Superior temporal gyrus (tissue), 1 donor: ENCODE data around the gene VTCN1.
"Not testable (repeated sequence)": the region's sequence is repeated elsewhere in the genome, so short reads cannot be mapped to it uniquely, and the experiment has no call there.

Source experiments
- DNase-seq: peaks from one replicate; pipeline ENCODE4 v3.0.0-alpha.2; 2016; ENCODE audit errors: extremely low spot score

Gene VTCN1

DNA sequence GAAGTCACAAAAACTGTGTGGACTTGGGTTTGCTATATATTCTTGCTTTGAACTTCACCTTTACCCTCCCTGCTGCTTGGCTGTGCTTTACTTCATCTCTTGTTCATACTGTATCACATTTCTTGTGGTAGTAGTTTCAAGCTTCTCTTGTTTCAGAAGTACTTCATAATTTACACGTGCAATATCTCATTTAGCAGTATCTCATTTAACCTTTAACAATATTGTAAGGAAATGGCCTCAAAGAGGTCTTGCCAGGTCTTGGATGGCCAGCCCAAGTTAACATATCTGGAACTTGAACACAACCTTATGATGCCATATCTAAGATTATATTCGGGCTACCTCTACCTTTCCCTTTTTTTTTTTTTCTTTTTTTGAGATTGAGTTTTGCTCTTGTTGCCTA lies 87.5 kb downstream of the VTCN1 start:
- no peak for DNase-seq

DNA sequence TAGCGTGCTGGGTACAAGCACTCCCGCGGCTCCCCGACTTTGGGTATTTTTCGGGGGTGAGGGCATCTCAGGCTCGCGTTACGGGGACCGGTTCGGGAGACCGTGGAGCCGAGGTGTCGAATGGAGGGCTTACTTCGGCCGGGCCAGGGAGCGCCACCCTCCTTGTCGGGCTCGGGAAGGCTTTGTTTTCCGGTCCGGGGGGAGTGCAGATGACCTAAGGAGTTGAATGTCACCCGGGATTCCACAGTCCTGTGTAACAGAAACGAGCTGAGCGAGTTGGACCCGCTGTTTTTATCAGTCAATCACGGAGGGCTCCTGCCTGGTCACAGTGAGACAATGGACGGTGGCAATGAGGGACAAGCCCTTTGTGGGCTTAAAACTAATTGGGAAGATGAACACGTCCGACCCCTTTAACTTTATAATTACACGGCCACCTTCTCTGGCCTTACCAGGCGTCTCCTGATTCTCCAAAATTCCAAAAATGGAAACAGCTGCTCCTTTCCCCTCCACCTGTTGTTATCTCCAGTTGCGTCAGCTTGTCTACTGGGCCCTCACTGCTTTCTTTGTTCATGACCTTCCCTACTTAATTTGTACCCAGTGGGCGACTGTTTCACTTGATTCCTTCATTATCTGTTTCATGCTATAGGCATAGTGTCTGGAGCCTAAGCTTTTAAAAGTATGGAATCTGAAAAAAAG lies 88.2 kb downstream of the VTCN1 start:
- DNase-seq = no peak

DNA sequence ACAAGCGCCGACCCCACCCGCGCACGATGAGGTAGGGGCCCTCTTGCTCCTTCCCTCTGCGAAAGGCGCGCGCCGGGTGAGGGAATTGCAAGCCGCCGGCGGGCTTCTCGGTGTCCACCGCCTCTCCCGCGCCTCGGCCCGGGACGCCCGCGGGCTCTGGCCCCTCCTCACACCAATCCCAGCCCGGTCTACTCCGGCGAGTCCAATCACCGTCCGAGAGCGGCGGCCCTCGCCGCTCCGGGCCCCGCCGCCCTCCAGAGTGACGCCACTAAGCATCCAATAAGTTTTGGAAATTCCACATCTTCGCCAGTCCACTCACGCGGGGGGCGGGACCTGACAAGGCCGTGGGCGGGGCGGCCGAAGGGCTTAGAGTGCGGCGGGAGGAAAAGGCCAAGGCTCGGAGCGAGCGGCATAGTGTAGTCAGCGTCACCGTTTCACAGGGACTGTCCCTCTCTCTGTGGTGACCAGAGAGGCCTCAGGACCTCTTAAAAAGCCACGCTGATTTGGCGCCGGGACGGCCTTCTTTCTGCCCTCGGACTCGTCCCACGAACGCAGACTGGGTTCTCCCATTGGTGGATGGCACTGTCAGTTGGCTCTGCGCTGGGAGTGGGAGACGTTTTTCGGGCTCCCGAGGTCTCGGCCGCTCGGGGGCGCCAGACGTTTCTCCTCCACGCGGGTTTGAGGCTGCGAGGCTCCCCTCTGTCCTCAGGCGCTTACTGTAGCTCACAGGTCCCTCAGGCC lies 89.0 kb downstream of the VTCN1 start, which contains the start of gene TRIM45:
TRIM45 (minus strand) TSS at position 161 of the 741 bp plus-strand sequence. CDS start 548 bp downstream, outside the sequence.
- peak; percentile 99 for DNase-seq

DNA sequence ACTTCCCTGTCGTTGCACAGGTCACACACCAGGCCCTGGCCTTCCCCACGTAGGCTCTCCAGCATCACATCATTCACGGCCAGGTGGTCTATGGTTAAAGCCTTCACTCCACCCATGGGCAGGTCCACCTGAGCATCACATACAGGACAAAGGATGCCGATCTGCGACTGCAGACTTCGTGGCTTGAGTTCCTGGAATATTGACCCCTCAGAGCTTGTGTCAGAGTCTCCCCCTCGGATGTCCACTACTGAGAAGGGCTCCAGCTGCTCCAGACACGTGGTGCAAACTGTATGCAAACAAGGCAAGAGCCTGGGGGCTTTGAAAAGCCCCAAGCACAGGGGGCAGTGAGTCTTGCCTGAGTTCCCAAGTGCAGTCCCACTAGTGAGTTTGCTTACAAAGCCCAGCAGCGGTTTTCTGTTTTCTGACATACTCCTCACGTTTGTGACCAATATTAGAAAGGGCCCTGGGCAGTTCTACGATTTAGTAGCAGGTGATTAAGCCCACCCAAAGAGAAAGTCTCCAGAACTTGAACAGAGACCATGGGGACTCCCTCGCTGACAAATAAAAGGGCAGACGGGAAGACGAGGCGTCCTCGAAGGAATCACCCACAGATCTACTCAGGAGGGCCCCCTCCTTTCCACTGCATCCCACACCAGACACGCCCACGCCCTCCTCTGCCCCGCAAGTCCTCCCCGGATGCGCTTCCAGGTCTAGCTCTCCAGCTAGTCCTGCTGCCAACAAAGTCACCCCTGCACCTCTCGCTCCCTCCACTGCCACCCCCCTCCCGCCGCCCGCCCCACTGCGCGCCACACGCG lies 89.7 kb downstream of the VTCN1 start:
- DNase-seq = no peak

DNA sequence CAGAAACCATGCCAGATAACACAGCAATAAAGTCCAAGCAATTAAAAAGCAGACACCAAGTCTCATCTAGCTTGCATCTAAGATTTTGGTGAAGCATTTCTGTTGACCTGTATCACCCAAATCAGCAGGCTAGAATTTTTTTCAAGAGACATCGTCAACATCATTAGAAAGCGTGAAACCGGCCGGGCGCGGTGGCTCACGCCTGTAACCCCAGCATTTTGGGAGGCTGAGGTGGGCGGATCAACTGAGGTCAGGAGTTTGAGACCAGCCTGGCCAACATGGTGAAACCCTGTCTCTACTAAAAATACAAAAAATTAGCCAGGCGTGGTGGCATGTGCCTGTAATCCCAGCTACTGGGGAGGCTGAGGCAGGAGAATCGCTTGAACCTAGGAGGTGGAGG lies 91.6 kb downstream of the VTCN1 start:
- DNase-seq = not testable (repeated sequence)

DNA sequence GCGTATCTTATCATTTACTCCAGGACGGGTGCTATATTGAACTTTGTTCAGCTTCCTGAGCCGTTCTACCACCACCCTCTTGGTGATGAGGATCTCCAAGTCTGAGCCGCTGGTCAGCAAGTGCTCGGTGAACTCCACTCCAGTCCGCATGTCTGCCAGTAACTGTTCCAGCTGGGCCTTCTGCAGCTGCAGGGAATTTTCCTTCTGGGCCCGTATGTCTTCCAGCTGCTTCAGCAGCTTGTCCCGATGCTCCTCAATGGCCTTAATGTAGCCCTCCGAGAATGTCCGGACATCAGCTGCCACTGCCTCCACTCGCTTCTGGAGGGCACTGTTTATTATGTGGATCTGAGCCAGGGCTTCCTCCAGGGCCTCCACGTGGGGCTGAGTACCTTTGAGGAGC lies 92.6 kb downstream of the VTCN1 start:
- no peak for DNase-seq

DNA sequence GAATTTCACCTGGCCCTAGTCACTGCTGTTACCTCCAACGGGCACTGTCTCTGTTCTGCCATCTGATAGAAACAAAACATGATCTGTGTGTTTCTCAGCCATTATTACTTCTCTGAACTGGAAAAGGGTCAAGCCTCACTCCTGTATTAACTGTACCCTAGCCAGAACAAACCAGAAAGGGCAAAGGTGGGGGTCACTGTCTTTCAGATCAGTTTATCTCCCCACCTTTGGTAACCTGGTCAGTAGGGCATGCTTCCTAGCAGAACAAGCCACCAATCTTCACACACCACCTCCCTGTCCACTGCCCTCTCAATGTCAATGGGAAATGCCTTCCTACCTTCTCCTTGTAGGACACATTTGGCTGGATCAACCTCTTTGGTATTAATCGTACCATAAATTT lies 93.0 kb downstream of the VTCN1 start:
- DNase-seq = no peak

DNA sequence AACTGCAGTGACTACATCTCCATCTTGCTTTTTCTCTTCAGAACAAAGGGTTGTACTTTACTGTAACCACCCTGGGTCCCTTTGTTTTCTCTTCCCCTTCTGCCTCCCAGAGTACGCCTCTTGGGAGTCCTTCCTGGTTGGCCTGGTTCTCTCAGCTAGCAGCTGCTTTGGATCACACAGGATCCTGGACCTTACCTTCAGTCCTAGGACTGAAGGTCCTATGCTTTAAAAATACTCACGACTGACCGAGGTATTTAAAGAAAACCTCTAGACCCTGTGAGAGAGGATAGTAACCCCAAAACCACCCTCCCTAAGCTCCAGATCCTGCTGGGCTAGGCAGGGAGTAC lies 94.0 kb downstream of the VTCN1 start:
- DNase-seq = no peak

DNA sequence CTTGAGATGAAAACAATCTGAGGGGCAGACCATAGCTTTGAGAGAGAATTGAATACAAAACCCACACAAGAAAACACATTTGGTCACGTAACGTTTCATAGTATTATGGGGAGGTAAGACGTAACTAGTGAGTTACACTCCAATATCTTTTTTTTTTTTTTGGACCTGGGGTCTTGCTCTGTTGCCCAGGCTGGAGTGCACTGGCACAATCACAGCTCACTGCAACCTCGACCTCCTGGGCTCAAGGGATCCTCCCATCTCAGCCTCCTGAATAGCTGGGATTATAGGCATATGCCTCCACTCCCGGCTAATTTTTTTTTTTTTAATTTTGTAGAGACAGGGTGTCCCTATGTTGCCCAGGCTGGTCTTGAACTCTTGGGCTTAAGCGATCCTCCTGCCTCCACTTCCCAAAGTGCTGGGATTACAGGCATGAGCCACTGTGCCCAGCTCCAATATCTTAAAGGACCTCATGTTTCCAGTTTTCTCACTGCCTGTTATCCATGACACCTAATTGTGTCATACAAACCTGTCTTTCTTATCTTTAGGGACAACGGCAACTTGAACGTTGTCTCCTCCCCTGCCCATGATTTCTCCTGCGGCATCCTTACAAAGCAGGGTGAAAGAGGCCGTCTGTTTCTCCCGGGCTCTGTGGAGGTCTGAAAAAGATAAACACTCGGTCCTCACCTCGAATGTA lies 94.5 kb downstream of the VTCN1 start:
- no peak for DNase-seq

DNA sequence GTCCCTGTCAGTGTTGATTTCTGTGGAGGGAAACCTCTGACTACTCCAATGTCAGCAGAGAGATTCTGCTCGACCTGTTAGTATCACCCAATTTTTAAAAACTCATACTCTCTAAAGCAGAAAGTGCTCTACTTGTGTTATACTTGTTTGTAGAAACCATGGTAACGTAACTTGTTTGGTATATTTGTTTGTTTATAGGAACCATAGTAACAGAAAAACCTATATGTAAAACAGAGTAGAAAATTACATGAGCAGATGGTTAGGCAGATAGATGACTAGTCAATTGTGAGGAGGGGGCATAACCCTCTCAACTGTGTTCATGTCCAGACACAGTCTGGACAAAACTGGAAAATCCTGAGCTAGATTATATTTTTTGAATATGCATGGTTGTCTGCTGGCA lies 95.8 kb downstream of the VTCN1 start:
- no peak for DNase-seq

DNA sequence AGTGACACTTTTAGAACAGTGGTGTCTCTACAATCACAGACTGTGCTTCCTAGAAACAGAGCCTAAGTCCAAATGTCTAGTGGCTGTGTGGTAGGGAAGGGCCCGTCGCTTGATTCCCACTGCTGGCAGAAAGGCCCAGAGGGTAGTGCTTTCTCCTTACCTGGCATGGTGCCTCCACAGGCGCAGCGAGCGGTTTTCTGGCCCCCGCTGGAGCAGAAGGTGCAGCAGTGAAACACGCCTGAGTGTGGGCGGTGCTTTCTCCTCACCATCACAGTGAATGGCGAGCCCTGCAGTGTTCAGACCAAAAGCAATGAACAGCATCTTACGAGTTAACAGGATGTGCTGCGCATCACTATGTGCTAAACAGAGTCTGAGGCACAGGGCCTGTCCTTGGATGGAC lies 97.5 kb downstream of the VTCN1 start:
- peak; percentile 48 for DNase-seq

DNA sequence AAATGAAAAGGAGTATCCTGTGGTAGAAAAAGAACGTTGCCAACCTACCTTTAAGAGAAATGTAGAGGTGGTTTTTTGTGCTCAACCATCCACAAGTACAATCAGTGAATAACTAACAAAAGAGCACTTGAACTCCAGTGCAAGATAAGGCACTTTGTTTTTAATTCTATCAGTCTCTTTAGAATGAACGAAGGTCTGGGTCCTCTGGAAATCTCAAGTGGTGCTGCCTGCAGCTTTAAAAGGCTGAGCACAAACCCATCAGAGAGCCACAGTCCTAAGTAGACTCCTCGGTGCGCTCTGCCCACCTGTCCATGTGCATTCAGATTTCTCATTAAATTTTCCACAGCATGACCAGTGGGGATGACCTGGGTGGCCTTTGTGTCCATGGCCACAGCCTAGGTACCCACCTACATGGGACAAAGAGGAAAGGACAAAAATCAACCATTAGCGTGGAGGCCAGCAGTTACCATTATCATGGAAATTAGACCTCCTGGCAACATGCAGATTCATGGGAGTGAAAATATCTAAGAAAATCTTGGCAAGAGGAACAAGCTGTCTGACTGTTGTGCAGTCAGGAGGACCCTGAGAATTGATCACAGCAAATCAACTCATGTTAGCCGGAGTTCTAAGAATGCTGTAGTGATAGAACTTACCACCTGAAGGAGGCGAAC lies 98.5 kb downstream of the VTCN1 start:
- DNase-seq = no peak

DNA sequence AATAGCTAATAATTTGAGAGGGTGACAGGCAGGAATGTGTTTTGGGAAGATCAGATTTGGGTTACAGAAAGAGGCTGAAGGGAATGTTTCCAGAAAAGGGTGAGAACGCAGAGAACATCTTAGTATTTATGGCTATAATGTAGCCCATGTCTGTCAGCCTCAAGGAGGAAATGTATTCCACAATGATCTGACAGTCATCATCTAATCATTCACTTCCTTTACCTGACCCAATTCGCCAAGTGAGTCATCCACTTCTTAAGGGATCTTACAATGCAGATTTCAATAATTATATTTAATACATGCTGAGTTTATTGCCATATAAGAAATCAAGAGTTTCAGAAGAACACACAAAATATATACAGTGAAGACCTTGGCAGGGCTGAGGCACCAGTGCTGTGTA lies 100.0 kb downstream of the VTCN1 start:
- DNase-seq = no peak

DNA sequence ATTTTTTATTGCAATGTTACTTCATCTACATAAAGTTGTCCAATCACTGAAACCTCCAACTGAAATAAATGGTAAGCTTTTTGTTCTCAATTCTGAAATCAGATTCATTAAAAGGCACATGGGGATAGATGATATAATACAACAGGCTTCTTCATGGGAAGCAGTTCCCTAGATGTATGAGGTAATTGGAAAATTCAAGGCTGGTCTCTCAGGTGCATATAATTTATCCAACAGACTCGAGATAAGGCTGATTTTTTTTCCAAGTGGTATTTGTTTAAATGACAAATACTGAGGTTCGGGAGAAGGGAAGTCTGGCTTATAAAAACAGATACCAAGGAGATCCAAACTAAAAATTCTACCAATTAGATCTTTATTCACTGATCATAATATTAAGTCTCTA lies 103.4 kb downstream of the VTCN1 start:
- DNase-seq = no peak

DNA sequence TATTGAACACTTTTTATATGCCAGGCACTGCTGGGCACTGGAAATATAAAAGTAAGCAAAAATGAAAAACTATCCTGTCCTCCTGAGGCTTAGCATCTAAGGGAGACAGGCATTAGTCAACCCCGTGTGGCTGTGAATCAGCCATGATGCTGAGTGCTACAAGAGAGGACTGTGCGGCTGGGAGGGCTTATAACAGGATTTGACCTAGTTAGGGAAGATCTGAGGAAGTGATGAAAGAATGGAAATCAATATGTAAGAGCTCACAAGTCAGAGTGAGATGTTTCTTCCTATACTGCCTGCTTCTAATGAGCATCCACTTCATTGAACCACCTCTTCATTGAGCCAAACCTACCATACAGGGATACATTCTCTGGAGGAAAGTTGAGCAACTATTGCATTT lies 104.2 kb downstream of the VTCN1 start:
- no peak for DNase-seq

DNA sequence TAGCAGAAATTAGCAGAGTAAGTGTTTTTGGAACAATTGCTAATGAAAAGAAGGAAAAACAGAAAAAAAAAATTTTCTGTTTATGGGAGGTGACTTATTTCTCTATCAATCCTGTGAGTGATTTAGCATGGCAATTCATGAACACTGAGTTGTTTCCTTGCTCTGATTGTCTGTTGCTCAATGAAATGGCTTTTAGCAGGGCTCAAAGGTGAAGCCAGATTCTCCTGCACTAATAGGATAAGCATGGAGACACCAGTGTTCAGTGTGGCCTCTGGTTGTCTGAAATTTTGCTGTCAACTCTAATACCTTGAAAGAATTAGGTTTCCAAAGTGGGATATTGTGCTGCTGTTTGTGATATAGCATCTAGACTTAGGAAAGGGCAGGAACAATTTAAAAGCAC lies 105.0 kb downstream of the VTCN1 start:
- no peak for DNase-seq

DNA sequence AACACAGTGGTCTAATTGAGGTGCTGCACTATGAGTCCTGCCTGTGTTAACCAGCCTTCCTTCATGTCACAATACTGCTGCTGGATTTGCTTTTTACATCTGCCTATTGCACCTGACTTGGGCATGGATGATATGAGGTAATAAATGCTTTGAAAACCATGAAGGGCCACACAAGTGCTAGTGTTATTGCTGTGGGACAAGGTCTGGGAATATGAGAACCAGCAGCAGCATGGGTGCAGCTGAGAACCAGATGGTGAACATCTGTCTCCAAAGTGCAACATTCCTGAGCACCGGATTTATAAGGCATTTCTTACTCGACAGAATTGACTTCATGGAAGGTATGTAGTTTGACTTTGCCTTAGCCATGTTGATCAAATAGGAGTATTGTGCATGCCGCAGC lies 105.7 kb downstream of the VTCN1 start:
- DNase-seq = no peak

DNA sequence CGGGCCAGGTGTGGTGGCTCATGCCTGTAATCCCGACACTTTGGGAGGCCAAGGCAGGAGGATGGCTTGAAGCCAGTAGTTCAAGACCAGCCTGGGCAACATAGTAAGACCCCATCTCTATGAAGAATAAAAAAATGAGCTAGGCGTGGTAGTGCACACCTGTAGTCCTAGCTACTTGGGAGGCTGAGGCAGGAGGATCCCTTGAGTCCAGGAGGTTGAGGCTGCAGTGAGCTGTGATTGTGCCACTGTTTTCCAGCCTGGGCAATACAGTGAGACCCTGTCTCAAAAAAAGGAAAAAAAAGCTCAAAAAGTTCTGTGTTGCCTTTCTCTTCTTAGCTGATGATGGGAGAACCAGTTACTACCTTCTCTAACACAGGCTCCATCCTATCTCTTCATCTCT lies 108.9 kb downstream of the VTCN1 start:
- DNase-seq = not testable (repeated sequence)

DNA sequence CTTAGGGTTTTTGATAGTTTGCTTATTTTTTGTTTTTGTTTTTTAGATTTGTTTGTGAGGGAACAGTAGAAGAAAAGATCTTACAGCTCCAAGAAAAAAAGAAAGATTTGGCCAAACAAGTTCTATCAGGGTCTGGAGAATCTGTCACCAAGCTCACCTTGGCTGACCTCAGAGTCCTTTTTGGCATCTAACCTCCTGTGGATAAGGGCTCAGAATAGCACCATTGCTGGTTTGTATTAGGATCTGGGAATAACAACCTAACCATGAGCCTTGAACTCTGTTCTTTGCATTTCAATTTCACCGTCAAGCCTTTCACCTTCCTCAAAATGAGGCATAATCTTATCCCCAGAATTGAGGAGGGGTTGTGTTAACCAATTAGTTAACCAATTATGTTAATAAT lies 109.4 kb downstream of the VTCN1 start:
- no peak for DNase-seq

DNA sequence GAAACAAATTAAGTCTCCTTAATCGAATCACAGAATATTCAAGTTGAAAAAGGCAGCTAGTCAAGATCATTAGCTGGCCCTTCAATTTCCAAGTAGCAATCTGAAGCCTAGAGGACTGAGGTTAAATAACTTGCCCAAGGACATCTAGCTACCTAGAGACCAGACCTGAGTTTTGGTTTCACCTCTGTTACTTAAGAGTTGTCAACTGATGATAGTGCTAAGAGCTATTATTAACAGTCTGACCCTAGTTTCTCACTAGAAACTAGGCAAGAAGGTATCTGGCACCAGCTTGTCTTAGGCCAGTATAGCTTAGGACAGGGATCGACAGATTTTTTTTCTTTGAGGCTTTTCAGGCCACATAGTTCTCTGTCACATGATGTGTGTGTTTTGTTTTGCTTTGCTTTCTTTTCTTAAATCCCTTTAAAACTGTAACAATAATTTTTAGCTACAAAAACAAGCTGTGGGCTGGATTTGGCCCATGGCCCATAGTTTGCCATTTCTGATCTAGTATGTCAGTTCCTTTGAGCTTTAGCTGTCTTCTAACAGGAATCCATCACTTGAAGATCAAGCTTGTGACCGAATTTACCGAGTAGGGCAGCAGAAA lies 112.3 kb downstream of the VTCN1 start:
- DNase-seq = no peak

DNA sequence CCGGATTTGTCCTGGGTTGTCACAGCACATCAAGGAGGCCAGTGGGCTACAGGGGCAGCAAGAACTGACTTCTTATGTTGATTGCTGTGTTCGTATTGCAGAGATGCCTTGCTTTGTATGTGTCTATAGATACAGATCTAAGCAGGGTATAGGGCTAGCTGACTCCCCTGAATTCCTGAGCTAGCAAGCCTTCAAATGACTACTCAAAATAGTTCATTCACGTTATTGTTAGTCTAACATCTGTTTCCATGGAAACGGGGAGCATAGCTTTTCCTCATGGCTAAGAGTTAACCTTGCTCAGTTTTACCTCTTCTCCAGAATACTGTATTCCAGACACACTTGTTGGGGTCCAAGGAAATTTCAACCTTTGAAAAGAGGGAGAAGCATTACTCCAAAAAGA lies 113.3 kb downstream of the VTCN1 start:
- peak; percentile 58 for DNase-seq
